Omental fat pad (tissue), 4 donors: Measurements from ENCODE around the gene RAD18. TPM values are rescaled to one million over a fixed set of nuclear protein-coding genes. Genes with fewer than 3 reads are reported as not detected.

Experiments
- ATAC-seq: fragments of 150-250 bp; one replicate; pipeline ENCODE4 v1.9.1; 2016; ENCODE audit warnings: mild to moderate bottlenecking, moderate library complexity; ENCODE audit not compliant: low FRiP score
- DNase-seq: peaks from one replicate; pipeline ENCODE4 v3.0.0-alpha.2; 2019; ENCODE audit warnings: low spot score
- total RNA-seq, 4 donors: library from RNA; depleted of rRNA; stranded (reverse); fragments of >200 nt; gene quantifications; one replicate each; pipeline ENCODE4 v1.1.0, GENCODE V29; 2016
- TF ChIP-seq, protein P1 (sequence below), 3 donors: fragments of 450-650 bp; IDR thresholded peaks; one replicate each; pipeline ENCODE4 v1.5.1; 2016 to 2017; ENCODE audit warnings: antibody characterized with exemption in 3 of 3, mild to moderate bottlenecking in 3 of 3, moderate library complexity in 2 of 3

Gene RAD18
- total RNA-seq, 4 donors from 2014 or later = 4.2 to 9.8 (median 6.7) TPM

DNA sequence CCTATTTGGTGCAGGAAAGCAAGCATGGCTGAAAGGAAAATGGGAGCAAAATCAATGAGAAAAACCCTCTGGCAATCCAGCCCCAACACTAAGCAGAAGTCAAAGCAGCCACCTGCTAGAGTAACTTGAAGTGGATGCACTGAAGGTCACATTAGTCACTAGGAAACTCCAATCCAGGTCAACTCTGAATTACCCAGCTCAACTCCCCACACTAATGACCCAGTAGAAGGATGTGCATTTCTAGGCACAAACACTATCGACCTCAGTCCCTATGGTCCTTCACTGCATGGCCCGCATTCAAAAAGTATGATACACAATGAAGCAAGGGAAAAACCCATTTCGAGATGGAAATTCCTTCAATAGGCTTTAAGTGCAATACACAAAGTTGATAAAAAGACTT lies 80.6 kb downstream of the RAD18 start:
- no peak for DNase-seq
- TF ChIP-seq, protein P1, sequence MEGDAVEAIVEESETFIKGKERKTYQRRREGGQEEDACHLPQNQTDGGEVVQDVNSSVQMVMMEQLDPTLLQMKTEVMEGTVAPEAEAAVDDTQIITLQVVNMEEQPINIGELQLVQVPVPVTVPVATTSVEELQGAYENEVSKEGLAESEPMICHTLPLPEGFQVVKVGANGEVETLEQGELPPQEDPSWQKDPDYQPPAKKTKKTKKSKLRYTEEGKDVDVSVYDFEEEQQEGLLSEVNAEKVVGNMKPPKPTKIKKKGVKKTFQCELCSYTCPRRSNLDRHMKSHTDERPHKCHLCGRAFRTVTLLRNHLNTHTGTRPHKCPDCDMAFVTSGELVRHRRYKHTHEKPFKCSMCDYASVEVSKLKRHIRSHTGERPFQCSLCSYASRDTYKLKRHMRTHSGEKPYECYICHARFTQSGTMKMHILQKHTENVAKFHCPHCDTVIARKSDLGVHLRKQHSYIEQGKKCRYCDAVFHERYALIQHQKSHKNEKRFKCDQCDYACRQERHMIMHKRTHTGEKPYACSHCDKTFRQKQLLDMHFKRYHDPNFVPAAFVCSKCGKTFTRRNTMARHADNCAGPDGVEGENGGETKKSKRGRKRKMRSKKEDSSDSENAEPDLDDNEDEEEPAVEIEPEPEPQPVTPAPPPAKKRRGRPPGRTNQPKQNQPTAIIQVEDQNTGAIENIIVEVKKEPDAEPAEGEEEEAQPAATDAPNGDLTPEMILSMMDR (IDR thresholded peaks at IDR 0.05) = no peak
- ATAC-seq = no peak

GRCh38 chr3:8882171-8882593 lies 81.1 kb downstream of the RAD18 start:
- no peak for DNase-seq
- no peak for ATAC-seq
- TF ChIP-seq, protein P1 (IDR thresholded peaks at IDR 0.05) = no peak

DNA sequence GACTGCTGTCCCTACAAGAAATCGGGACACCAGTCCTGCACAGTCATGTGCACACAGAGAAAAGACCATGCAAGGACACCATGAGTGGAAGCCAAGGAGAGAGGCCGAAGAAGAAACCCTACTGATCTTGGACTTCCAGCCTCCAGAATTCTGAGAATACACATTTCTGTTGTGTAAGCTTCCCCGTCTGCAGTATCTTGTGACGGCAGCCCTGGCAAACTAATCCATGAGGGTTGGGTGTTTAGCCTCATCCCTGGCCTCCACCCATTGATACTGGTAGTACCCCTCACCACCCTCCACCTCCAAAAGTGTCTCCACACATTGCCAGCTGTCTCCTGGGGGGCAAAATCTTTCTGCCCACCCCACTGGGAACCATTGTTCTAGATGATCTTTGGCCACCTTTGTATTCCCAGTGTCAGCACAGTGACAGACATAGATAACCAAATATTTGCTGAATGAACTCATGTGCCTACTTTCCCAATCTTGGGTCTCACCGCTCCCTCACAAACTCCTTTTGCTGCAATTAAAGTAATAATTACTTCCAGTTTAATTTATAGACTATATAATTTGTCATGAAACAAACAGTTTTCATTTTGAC lies 83.8 kb downstream of the RAD18 start:
- ATAC-seq = no peak

GRCh38 chr3:8875836-8876235 lies 87.4 kb downstream of the RAD18 start:
- no peak for ATAC-seq
- TF ChIP-seq, protein P1 (IDR thresholded peaks at IDR 0.05) = no peak
- no peak for DNase-seq

More for the DNA sequence above, 83.8 kb downstream of the RAD18 start:
- DNase-seq = no peak
- TF ChIP-seq, protein P1 (IDR thresholded peaks at IDR 0.05) = no peak

DNA sequence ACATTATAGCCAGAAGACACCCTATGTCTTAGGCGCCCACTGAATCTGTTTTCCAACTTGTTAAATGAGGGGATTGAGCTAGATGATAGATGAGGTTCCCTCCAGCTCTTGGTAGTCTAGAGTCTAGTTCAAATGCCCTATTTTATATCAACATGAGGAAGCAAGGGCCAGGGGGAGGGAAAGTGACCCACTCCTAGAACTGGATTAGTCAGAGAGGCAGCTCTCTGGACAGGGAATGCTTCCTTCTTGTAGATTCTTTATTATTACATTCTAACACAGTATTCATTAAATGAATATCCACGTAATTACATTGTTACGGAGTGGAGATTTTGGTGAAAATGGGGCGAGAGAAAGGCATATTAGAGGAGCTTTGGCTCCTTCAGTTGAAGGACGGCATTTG lies 89.5 kb downstream of the RAD18 start:
- TF ChIP-seq, protein P1 (IDR thresholded peaks at IDR 0.05) = no peak
- ATAC-seq = no peak
- no peak for DNase-seq

- no peak for ATAC-seq
- no peak for DNase-seq
- TF ChIP-seq, protein P1 (IDR thresholded peaks at IDR 0.05) = no peak
Observed at GRCh38 chr3:8872261-8872660, 91.0 kb downstream of the RAD18 start.

DNA sequence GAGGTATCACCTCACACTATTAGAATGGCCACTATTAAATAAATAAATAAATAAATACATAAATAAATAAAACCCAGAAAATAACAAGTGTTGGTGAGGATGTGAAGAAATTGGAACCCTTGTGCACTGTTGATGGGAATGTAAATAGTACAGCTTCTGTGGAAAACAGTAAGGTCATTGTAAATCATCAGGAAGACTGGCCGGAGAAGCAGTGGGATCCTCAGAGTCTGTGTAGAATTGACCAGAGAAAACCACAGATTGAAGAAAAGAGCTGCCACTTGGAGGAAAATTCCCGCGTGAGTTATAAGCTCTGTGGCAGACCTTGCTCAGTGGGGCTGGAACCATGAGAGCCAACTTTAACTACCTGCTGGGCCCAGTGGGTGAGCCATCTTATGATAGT lies 92.0 kb downstream of the RAD18 start:
- ATAC-seq (no peak), DNase-seq (no peak)
- TF ChIP-seq, protein P1 (IDR thresholded peaks at IDR 0.05) = no peak
